Coronary artery (tissue), 2 donors: Measurements from ENCODE around the gene CORO6.

Experiments
- DNase-seq: peaks from one replicate; pipeline ENCODE4 v3.0.0-alpha.2; 2017; ENCODE audit warnings: low spot score
- H3K27ac ChIP-seq, 2 donors: fragments of 200-600 bp; sonication (generic); one replicate each; pipeline ENCODE4 v1.5.1; 2016 to 2019
- H3K4me3 ChIP-seq: fragments of 200-600 bp; sonication (generic); 2 replicates; pipeline ENCODE4 v1.5.1; 2016; ENCODE audit warnings: mild to moderate bottlenecking, moderate library complexity
- CTCF ChIP-seq: fragments of 200-600 bp; sonication (generic); IDR thresholded peaks from one replicate; pipeline ENCODE4 v1.5.1; 2019; ENCODE audit warnings: antibody characterized with exemption

The CORO6 gene

GRCh38 chr17:29640413-29640812, 17.7 kb upstream of the CORO6 start:
- Histone ChIP-seq H3K4me3 (no peak overlapping the region), H3K27ac (peak overlapping the region; percentile 51 to 76)
- no peak for DNase-seq
- no peak for TF ChIP-seq CTCF

- Histone ChIP-seq H3K27ac (no peak overlapping the region), H3K4me3 (no peak overlapping the region)
- no peak for TF ChIP-seq CTCF
- DNase-seq, result no peak
Measured at GRCh38 chr17:29633886-29634285, 11.2 kb upstream of the CORO6 start.

GRCh38 chr17:29630630-29631193, 8.0 kb upstream of the CORO6 start:
- TF ChIP-seq CTCF, result no peak
- no peak overlapping the region for H3K4me3 ChIP-seq
- DNase-seq, result no peak
- no peak overlapping the region for H3K27ac ChIP-seq

GRCh38 chr17:29629839-29630238, 7.1 kb upstream of the CORO6 start:
- no peak for DNase-seq
- Histone ChIP-seq H3K27ac (no peak overlapping the region), H3K4me3 (no peak overlapping the region)
- no peak for TF ChIP-seq CTCF

- Histone ChIP-seq H3K27ac (no peak overlapping the region), H3K4me3 (no peak overlapping the region)
- no peak for DNase-seq
- TF ChIP-seq CTCF, result no peak
Measured at GRCh38 chr17:29628644-29629043, 5.9 kb upstream of the CORO6 start.

GRCh38 chr17:29627951-29628350, 5.2 kb upstream of the CORO6 start:
- no peak for TF ChIP-seq CTCF
- no peak for DNase-seq
- Histone ChIP-seq H3K4me3 (no peak overlapping the region), H3K27ac (no peak overlapping the region)

GRCh38 chr17:29625037-29625750, 2.5 kb upstream of the CORO6 start:
- DNase-seq, result no peak
- H3K27ac ChIP-seq, result peak overlapping the region in 1 of 2 donors; percentile 11
- H3K4me3 ChIP-seq, result no peak overlapping the region
- no peak for TF ChIP-seq CTCF
